ENCODE data around the gene REC114.

Gene REC114

GRCh38 chr15:73602992-73603391 lies 160.0 kb downstream of the REC114 start:
- DNase-seq (ENCODE audit: low read depth in 3 of 3): no peak

GRCh38 chr15:73604477-73604876 lies 161.5 kb downstream of the REC114 start:
- no peak for DNase-seq (ENCODE audit: low read depth in 3 of 3)

GRCh38 chr15:73605759-73606436 lies 162.9 kb downstream of the REC114 start:
- DNase-seq (ENCODE audit: low read depth in 3 of 3): no peak

GRCh38 chr15:73607405-73607804 lies 164.4 kb downstream of the REC114 start:
- no peak for DNase-seq (ENCODE audit: low read depth in 3 of 3)

GRCh38 chr15:73607843-73608242 lies 164.9 kb downstream of the REC114 start:
- no peak for DNase-seq (ENCODE audit: low read depth in 3 of 3)

GRCh38 chr15:73608475-73608874 lies 165.5 kb downstream of the REC114 start:
- DNase-seq (ENCODE audit: low read depth in 3 of 3): no peak

DNA sequence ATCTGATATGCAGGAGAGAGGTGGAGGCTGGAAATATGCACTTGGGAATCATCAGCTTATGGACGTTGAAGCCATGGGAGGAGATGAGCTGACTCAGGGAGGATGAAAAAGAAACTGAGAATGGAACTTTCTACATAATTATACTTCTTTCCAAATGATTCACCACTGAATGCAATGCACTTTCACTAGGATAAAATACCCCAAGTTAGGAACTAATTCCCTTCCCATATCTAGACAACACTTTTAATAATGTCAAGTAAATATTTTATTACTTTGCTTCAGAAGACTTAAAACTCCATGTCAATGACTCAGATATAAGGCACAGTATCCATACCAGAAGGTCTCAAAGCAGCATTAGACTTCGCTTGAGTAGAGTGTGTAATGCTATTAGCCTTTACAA lies 166.0 kb downstream of the REC114 start:
- DNase-seq (ENCODE audit: low read depth in 3 of 3): no peak

All from stimulated activated CD4-positive, alpha-beta T cell treated with anti-CD3 and anti-CD28 coated beads, TNF-alpha, amount 100 ng/mL, for 48 hours (primary cell).